SK-N-SH (cell line): Measurements from ENCODE around the gene ZFAND2A.

ENCODE experiments used
- GABPA ChIP-seq: IDR thresholded peaks from 2 replicates; pipeline ENCODE4 v1.4.0; 2012; ENCODE audit warnings: low read depth, mild to moderate bottlenecking
- GATA2 ChIP-seq: sonication (generic); formaldehyde crosslinking; IDR thresholded peaks from 2 replicates; pipeline ENCODE4 v1.5.0; 2020; ENCODE audit warnings: mild to moderate bottlenecking, missing genetic modification reagents
- MAX ChIP-seq: IDR thresholded peaks from 2 replicates; pipeline ENCODE4 v1.4.0; 2012; ENCODE audit warnings: low read depth
- POLR2AphosphoS5 ChIP-seq: IDR thresholded peaks from 2 replicates; pipeline ENCODE4 v1.6.1; 2012; ENCODE audit warnings: low read depth, low read length
- RCOR1 ChIP-seq: fragments of 150-350 bp; IDR thresholded peaks from 2 replicates; pipeline ENCODE4 v1.6.1; 2017; ENCODE audit warnings: antibody characterized with exemption, low read length
- REST ChIP-seq: IDR thresholded peaks from 2 replicates; pipeline ENCODE4 v1.6.1; 2012; ENCODE audit warnings: mild to moderate bottlenecking, low read depth, low read length, moderate library complexity
- SIN3A ChIP-seq: IDR thresholded peaks from 2 replicates; pipeline ENCODE4 v1.6.1; 2012; ENCODE audit warnings: low read depth, mild to moderate bottlenecking, low read length, moderate library complexity, borderline replicate concordance
- TAF1 ChIP-seq: IDR thresholded peaks from 2 replicates; pipeline ENCODE4 v1.6.1; 2012; ENCODE audit warnings: low read depth, mild to moderate bottlenecking, low read length, moderate library complexity, borderline replicate concordance
- TF ChIP-seq, protein P1 (sequence below): fragments of 200-600 bp; sonication (generic); IDR thresholded peaks from 2 replicates; pipeline ENCODE4 v1.6.1; 2017; ENCODE audit warnings: antibody characterized with exemption, mild to moderate bottlenecking, moderate library complexity

DNA sequence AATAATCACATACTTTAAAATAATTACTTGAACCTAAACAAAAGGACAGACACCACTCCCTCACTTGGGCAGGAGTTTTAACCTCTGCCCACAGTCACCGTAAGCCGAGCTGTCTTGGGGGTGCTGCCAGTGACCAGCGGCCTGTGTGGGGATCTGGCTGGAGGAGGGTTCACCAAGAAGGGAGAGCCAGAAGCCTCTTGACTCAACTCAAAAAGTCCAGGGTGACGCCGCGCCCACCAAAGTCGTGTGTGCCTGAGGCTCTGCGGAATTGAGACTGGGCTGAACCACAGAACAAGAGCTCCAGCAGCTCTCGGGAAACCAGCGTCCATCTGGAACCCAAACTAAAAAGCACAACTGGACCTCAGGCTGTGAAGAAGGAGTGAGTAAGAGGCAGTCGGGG is 35.8 kb downstream of the ZFAND2A start:
- TF ChIP-seq, protein P1, sequence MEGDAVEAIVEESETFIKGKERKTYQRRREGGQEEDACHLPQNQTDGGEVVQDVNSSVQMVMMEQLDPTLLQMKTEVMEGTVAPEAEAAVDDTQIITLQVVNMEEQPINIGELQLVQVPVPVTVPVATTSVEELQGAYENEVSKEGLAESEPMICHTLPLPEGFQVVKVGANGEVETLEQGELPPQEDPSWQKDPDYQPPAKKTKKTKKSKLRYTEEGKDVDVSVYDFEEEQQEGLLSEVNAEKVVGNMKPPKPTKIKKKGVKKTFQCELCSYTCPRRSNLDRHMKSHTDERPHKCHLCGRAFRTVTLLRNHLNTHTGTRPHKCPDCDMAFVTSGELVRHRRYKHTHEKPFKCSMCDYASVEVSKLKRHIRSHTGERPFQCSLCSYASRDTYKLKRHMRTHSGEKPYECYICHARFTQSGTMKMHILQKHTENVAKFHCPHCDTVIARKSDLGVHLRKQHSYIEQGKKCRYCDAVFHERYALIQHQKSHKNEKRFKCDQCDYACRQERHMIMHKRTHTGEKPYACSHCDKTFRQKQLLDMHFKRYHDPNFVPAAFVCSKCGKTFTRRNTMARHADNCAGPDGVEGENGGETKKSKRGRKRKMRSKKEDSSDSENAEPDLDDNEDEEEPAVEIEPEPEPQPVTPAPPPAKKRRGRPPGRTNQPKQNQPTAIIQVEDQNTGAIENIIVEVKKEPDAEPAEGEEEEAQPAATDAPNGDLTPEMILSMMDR: no peak
- TF ChIP-seq RCOR1 (no peak), TAF1 (no peak), POLR2AphosphoS5 (no peak), GATA2 (CRISPR knock-in tag) (no peak), GABPA (no peak), SIN3A (no peak), REST (no peak), MAX (no peak)
